Measurements from ENCODE around the gene LIN54. TPM values are rescaled to one million over a fixed set of nuclear protein-coding genes. Genes with fewer than 3 reads are reported as not detected.

Gene LIN54
- total and polyA plus RNA-seq, 9 of the 15 experiments (the other 6 are each of a cell fraction or from before 2014, with no cell fraction given) = 2.2 to 22.5 (median 15.8) TPM

DNA sequence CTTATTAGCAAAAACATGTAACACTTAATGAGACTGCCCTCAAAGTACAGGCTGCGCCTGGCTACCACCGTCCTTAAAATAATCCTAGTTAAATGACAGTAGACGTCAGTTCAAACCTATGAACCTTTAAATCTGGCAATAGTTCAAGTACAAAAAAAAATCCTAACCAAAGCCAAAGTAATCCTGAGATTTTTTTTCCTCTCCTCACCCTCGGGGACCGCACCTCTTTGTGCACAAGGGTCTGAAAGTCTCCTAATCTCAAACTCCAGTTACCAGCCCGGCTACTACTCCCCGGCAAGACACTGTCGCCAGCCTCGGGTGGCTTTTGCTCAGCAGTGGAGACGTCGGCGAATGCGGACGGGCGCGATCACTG lies 120.1 kb downstream of the LIN54 start (continued):
- TF ChIP-seq, protein P1, sequence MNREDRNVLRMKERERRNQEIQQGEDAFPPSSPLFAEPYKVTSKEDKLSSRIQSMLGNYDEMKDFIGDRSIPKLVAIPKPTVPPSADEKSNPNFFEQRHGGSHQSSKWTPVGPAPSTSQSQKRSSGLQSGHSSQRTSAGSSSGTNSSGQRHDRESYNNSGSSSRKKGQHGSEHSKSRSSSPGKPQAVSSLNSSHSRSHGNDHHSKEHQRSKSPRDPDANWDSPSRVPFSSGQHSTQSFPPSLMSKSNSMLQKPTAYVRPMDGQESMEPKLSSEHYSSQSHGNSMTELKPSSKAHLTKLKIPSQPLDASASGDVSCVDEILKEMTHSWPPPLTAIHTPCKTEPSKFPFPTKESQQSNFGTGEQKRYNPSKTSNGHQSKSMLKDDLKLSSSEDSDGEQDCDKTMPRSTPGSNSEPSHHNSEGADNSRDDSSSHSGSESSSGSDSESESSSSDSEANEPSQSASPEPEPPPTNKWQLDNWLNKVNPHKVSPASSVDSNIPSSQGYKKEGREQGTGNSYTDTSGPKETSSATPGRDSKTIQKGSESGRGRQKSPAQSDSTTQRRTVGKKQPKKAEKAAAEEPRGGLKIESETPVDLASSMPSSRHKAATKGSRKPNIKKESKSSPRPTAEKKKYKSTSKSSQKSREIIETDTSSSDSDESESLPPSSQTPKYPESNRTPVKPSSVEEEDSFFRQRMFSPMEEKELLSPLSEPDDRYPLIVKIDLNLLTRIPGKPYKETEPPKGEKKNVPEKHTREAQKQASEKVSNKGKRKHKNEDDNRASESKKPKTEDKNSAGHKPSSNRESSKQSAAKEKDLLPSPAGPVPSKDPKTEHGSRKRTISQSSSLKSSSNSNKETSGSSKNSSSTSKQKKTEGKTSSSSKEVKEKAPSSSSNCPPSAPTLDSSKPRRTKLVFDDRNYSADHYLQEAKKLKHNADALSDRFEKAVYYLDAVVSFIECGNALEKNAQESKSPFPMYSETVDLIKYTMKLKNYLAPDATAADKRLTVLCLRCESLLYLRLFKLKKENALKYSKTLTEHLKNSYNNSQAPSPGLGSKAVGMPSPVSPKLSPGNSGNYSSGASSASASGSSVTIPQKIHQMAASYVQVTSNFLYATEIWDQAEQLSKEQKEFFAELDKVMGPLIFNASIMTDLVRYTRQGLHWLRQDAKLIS (CRISPR knock-in tag; IDR thresholded peaks at IDR 0.05) = no peak
- TF ChIP-seq, protein P2, sequence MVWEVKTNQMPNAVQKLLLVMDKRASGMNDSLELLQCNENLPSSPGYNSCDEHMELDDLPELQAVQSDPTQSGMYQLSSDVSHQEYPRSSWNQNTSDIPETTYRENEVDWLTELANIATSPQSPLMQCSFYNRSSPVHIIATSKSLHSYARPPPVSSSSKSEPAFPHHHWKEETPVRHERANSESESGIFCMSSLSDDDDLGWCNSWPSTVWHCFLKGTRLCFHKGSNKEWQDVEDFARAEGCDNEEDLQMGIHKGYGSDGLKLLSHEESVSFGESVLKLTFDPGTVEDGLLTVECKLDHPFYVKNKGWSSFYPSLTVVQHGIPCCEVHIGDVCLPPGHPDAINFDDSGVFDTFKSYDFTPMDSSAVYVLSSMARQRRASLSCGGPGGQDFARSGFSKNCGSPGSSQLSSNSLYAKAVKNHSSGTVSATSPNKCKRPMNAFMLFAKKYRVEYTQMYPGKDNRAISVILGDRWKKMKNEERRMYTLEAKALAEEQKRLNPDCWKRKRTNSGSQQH (CRISPR knock-in tag; IDR thresholded peaks at IDR 0.05) = no peak
- no peak for TF ChIP-seq SP1 (CRISPR knock-in tag; IDR thresholded peaks at IDR 0.05)
- no peak for TF ChIP-seq CGGBP1 (CRISPR knock-in tag; IDR thresholded peaks at IDR 0.05)
- no peak for TF ChIP-seq CHCHD3 (CRISPR knock-in tag; IDR thresholded peaks at IDR 0.05)
- TF ChIP-seq, protein P3, sequence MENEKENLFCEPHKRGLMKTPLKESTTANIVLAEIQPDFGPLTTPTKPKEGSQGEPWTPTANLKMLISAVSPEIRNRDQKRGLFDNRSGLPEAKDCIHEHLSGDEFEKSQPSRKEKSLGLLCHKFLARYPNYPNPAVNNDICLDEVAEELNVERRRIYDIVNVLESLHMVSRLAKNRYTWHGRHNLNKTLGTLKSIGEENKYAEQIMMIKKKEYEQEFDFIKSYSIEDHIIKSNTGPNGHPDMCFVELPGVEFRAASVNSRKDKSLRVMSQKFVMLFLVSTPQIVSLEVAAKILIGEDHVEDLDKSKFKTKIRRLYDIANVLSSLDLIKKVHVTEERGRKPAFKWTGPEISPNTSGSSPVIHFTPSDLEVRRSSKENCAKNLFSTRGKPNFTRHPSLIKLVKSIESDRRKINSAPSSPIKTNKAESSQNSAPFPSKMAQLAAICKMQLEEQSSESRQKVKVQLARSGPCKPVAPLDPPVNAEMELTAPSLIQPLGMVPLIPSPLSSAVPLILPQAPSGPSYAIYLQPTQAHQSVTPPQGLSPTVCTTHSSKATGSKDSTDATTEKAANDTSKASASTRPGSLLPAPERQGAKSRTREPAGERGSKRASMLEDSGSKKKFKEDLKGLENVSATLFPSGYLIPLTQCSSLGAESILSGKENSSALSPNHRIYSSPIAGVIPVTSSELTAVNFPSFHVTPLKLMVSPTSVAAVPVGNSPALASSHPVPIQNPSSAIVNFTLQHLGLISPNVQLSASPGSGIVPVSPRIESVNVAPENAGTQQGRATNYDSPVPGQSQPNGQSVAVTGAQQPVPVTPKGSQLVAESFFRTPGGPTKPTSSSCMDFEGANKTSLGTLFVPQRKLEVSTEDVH (IDR thresholded peaks at IDR 0.05; ENCODE audit: low read depth, partially characterized antibody) = no peak
- no peak for TF ChIP-seq MTA2 (IDR thresholded peaks at IDR 0.05; ENCODE audit: low read depth)
- TF ChIP-seq, protein P4, sequence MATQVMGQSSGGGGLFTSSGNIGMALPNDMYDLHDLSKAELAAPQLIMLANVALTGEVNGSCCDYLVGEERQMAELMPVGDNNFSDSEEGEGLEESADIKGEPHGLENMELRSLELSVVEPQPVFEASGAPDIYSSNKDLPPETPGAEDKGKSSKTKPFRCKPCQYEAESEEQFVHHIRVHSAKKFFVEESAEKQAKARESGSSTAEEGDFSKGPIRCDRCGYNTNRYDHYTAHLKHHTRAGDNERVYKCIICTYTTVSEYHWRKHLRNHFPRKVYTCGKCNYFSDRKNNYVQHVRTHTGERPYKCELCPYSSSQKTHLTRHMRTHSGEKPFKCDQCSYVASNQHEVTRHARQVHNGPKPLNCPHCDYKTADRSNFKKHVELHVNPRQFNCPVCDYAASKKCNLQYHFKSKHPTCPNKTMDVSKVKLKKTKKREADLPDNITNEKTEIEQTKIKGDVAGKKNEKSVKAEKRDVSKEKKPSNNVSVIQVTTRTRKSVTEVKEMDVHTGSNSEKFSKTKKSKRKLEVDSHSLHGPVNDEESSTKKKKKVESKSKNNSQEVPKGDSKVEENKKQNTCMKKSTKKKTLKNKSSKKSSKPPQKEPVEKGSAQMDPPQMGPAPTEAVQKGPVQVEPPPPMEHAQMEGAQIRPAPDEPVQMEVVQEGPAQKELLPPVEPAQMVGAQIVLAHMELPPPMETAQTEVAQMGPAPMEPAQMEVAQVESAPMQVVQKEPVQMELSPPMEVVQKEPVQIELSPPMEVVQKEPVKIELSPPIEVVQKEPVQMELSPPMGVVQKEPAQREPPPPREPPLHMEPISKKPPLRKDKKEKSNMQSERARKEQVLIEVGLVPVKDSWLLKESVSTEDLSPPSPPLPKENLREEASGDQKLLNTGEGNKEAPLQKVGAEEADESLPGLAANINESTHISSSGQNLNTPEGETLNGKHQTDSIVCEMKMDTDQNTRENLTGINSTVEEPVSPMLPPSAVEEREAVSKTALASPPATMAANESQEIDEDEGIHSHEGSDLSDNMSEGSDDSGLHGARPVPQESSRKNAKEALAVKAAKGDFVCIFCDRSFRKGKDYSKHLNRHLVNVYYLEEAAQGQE (IDR thresholded peaks at IDR 0.05; ENCODE audit: borderline replicate concordance) = no peak
- TF ChIP-seq, protein P4 (CRISPR knock-in tag; IDR thresholded peaks at IDR 0.05; ENCODE audit: low read depth) = 0 out of 2 replicates have a peak, but pooled peaks have one; percentile 20
- no peak for TF ChIP-seq KDM5B (IDR thresholded peaks at IDR 0.05; ENCODE audit: insufficient replicate concordance, low read depth, low read length)
- no peak for TF ChIP-seq ZNF354B (CRISPR knock-in tag; IDR thresholded peaks at IDR 0.05)
- TF ChIP-seq PHTF2 (CRISPR knock-in tag; IDR thresholded peaks at IDR 0.05) = no peak
